K562 (cell line): ENCODE results near the gene NCR1.

Experiments
- ATF3 ChIP-seq, 2 experiments: fragments of 450-650 bp in 1 of 2; sonication (generic) in 1 of 2; formaldehyde crosslinking in 1 of 2; IDR thresholded peaks in 1 of 2; conservative IDR thresholded peaks in 1 of 2; 2 replicates each; pipeline versions ENCODE4 v1.6.1 to v1.8.1; 2016 to 2023; ENCODE audit warnings: mild to moderate bottlenecking in 2 of 2, moderate library complexity in 2 of 2, inconsistent platforms in 1 of 2, missing genetic modification reagents in 1 of 2
- LCOR ChIP-seq: sonication (generic); formaldehyde crosslinking; IDR thresholded peaks from 2 replicates; pipeline ENCODE4 v1.8.0; 2022; ENCODE audit warnings: mild to moderate bottlenecking, missing genetic modification reagents
- MAX ChIP-seq: sonication (generic); formaldehyde crosslinking; IDR thresholded peaks from 2 replicates; pipeline ENCODE4 v1.9.0; 2022; ENCODE audit warnings: mild to moderate bottlenecking, missing genetic modification reagents
- POLR2A ChIP-seq: fragments of 450-650 bp; conservative IDR thresholded peaks from 2 replicates; pipeline ENCODE4 v1.6.1; 2016
- ZBTB17 ChIP-seq: fragments of 450-650 bp; formaldehyde crosslinking; IDR thresholded peaks from 2 replicates; pipeline ENCODE4 v1.4.0; 2020; ENCODE audit warnings: mild to moderate bottlenecking
- ZBTB34 ChIP-seq: fragments of 250-450 bp; sonication (Bioruptor Pico); IDR thresholded peaks from 2 replicates; pipeline ENCODE4 v1.8.0; 2021; ENCODE audit warnings: mild to moderate bottlenecking, moderate library complexity
- ZNF239 ChIP-seq: fragments of 250-450 bp; sonication (Bioruptor Pico); IDR thresholded peaks from 2 replicates; pipeline ENCODE4 v1.4.0; 2020; ENCODE audit warnings: mild to moderate bottlenecking
- TF ChIP-seq, protein P1 (sequence below): fragments of 250-450 bp; sonication (Bioruptor Pico); IDR thresholded peaks from 2 replicates; pipeline ENCODE4 v1.5.0; 2020; ENCODE audit warnings: mild to moderate bottlenecking

GRCh38 chr19:54873990-54874389 lies 32.0 kb upstream of the NCR1 start, which contains the start of gene FCAR:
- TF ChIP-seq ATF3 (IDR thresholded peaks at IDR 0.05) (no peak), ATF3 (CRISPR knock-in tag; conservative IDR thresholded peaks at IDR 0.05) (no peak), ZBTB34 (CRISPR knock-in tag) (no peak), LCOR (CRISPR knock-in tag) (no peak), POLR2A (no peak), ZBTB17 (CRISPR knock-in tag) (no peak), ZNF239 (no peak), MAX (no peak)
- TF ChIP-seq, protein P1, sequence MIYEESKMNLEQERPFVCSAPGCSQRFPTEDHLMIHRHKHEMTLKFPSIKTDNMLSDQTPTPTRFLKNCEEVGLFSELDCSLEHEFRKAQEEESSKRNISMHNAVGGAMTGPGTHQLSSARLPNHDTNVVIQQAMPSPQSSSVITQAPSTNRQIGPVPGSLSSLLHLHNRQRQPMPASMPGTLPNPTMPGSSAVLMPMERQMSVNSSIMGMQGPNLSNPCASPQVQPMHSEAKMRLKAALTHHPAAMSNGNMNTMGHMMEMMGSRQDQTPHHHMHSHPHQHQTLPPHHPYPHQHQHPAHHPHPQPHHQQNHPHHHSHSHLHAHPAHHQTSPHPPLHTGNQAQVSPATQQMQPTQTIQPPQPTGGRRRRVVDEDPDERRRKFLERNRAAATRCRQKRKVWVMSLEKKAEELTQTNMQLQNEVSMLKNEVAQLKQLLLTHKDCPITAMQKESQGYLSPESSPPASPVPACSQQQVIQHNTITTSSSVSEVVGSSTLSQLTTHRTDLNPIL (CRISPR knock-in tag) = no peak
